NT2/D1 (cell line): ENCODE measurements around the gene SPPL2B.
A peak's percentile ranks its signal among the peaks of the same experiment; 100 is the strongest.

Source experiments
- DNase-seq: peaks from one replicate; pipeline ENCODE4 v3.0.0-alpha.2; 2011; ENCODE audit warnings: low read depth, low spot score
- H3K27me3 ChIP-seq: 2 replicates; pipeline ENCODE4 v1.6.0; 2011; ENCODE audit warnings: mild to moderate bottlenecking; ENCODE audit not compliant: insufficient read length, insufficient read depth
- H3K36me3 ChIP-seq: 2 replicates; pipeline ENCODE4 v1.6.1; 2011; ENCODE audit warnings: mild to moderate bottlenecking, low read length, mixed read lengths; ENCODE audit not compliant: insufficient read depth, insufficient read length
- H3K4me1 ChIP-seq: 2 replicates; pipeline ENCODE4 v1.5.1; 2011; ENCODE audit not compliant: insufficient read depth, insufficient read length
- H3K4me3 ChIP-seq: 2 replicates; pipeline ENCODE4 v1.5.1; 2011; ENCODE audit warnings: low read depth; ENCODE audit not compliant: insufficient read length
- H3K9ac ChIP-seq: 2 replicates; pipeline ENCODE4 v1.6.0; 2011; ENCODE audit warnings: low read depth; ENCODE audit not compliant: insufficient read length
- H3K9me3 ChIP-seq: 2 replicates; pipeline ENCODE4 v1.5.1; 2011; ENCODE audit warnings: mild to moderate bottlenecking, low read length; ENCODE audit not compliant: insufficient read depth
- SUZ12 ChIP-seq: IDR thresholded peaks from 2 replicates; pipeline ENCODE4 v1.6.1; 2011; ENCODE audit not compliant: insufficient read length, insufficient read depth; ENCODE audit errors: extremely low read depth
- YY1 ChIP-seq: IDR thresholded peaks from 2 replicates; pipeline ENCODE4 v1.6.1; 2011; ENCODE audit not compliant: insufficient read length, insufficient read depth
- ZNF274 ChIP-seq: IDR thresholded peaks from 2 replicates; pipeline ENCODE4 v1.6.1; 2011; ENCODE audit warnings: mild to moderate bottlenecking, low read depth, low read length

The SPPL2B gene

DNA sequence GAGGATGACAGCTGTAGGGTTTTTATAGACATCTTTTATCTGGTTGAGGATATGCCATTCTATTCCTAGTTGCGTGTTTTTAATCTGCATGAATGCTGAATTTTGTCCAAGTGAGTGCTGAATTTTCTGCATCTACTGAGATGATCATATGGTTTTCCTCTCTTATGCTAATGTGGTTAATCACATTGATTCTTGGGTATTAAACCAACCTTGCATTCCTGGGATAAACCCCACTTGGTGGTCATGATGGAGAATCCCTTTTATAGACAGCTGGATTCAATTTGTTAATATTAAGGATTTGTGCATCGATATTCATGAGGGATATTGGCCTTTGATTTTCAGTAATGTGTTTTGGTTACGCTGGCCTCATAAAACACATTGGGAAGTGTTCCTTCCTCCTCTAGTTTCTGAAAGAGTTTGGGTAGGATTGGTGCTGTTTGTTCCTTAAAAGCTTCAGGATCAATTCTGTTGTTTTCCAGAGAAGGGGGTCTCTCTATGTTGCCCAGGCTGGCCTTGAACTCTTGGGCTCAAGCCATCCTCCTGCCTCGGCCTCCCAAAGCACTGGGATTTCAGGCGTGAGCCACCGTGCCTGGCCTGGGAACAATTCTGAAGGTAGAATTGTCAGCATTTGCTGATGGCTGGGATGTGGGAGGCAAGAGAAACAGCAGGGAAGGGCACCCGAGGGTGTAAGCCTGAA is 13.2 kb upstream of the SPPL2B start:
- H3K9ac ChIP-seq: no peak overlapping the region
- TF ChIP-seq YY1 (no peak), SUZ12 (no peak), ZNF274 (no peak)

DNA sequence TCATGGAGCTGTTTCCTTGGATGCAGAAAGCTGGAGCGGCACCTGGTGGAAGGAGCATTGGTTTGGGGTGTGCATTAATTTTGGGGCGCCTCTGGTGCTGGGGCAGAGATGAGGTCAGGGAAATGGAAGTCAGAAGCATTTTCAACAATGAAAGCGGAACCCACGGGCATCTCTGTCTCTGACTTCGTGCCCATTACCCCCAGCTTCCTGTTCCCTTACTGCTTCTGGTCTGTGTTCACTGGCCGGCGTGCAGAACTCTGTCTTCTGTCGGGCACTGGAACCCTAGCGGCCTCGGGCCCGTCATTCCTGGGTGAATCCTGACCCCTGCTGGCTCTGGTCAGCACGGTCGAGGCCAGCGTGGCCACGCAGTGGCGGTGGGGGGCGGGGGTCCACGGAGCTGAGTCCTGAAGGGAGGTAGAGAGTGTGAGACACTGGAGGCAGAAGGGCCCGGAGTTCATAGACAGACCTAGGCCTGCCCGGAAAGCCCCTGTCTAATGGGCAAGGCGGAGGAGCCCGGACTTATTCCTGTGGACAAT is 12.6 kb upstream of the SPPL2B start:
- DNase-seq: peak; percentile 39

More for the DNA sequence above, 13.2 kb upstream of the SPPL2B start:
- DNase-seq: no peak
- H3K9me3 ChIP-seq: peaks cover 17% of the 10 kb centered on the region
- no peaks in the 10 kb centered on the region for H3K36me3 ChIP-seq
- H3K4me3 ChIP-seq: no peak overlapping the region
- no peaks in the 10 kb centered on the region for H3K27me3 ChIP-seq
- H3K4me1 ChIP-seq: peaks cover 13% of the 10 kb centered on the region

DNA sequence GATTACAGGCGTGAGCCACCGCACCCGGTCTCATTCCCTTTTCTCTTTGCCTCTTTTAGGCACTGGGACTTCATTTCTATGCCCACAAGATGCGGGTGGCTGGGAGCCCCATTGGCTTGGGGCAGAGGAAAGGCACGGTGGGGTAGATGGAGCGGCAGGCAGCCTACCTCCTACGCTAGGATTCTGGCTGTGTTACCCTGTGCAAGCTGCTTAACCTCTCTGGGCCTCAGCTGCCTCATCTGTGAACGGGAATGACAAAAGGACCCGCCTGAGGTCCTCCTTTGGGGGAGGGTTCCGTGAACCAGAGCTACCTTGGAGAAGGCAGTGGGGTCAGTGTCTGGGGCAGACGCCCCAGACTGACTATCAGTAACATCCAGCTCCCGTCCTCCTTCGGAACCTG is 11.2 kb upstream of the SPPL2B start:
- TF ChIP-seq YY1 (no peak), ZNF274 (no peak), SUZ12 (no peak)
- H3K4me1 ChIP-seq: peaks cover 13% of the 10 kb centered on the region
- peaks cover 17% of the 10 kb centered on the region for H3K9me3 ChIP-seq
- H3K4me3 ChIP-seq: no peak overlapping the region
- no peak for DNase-seq
- no peaks in the 10 kb centered on the region for H3K27me3 ChIP-seq
- H3K36me3 ChIP-seq: peaks cover 16% of the 10 kb centered on the region
- H3K9ac ChIP-seq: no peak overlapping the region

More for the DNA sequence above, 12.6 kb upstream of the SPPL2B start:
- TF ChIP-seq YY1 (no peak), SUZ12 (no peak), ZNF274 (no peak)
- Histone ChIP-seq H3K9me3 (peaks cover 17% of the 10 kb centered on the region), H3K27me3 (no peaks in the 10 kb centered on the region), H3K9ac (no peak overlapping the region), H3K36me3 (peaks cover 4% of the 10 kb centered on the region), H3K4me1 (peaks cover 13% of the 10 kb centered on the region), H3K4me3 (no peak overlapping the region)

DNA sequence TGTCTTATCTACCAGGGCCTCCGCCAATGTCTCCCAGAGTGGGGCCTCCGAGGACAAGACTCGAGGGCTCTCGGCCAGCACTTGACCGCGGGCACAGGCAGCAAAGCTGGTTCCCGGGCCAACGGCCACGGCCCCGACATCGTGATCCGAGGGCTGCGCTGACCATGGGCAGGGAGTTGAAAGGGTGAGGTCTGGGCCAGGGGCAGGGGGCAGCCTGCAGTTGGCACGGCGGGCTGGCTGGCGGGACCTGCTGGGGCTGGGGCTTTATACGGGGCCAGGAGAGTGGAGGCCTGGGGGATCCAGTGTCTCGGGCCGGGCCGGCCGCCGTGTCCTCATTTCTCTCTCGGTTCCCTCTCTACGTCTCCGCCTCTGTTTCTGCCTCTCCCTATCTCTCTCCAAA is 10.7 kb upstream of the SPPL2B start:
- DNase-seq: no peak
- Histone ChIP-seq H3K27me3 (no peaks in the 10 kb centered on the region), H3K4me3 (no peak overlapping the region), H3K36me3 (peaks cover 21% of the 10 kb centered on the region), H3K9ac (no peak overlapping the region), H3K9me3 (peaks cover 17% of the 10 kb centered on the region), H3K4me1 (peaks cover 13% of the 10 kb centered on the region)
- TF ChIP-seq YY1 (no peak), SUZ12 (no peak), ZNF274 (no peak)

DNA sequence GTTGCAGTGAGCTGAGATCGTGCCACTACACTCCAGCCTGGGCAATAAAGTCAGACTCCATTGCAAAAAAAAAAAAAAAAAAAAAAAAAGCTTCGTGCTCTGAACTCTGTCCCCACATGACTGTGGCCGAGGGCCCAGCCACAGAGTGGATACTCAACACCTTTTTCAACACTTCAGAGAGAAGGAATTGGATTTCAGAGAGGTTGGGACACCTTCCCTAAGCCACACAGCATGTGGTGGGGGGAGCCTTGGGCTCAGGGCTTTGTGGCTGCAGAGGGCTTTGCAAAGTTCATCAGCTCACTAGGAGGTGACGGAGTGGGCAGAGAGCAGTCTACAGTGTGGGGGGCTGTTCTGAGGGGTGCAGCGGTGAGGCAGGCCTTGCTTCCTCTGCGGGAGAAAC is 9.6 kb upstream of the SPPL2B start:
- Histone ChIP-seq H3K4me1 (peaks cover 13% of the 10 kb centered on the region), H3K4me3 (no peak overlapping the region), H3K9ac (no peak overlapping the region), H3K27me3 (no peaks in the 10 kb centered on the region), H3K36me3 (peaks cover 30% of the 10 kb centered on the region), H3K9me3 (peaks cover 17% of the 10 kb centered on the region)
- TF ChIP-seq SUZ12 (no peak), ZNF274 (no peak), YY1 (no peak)
- DNase-seq: no peak

DNA sequence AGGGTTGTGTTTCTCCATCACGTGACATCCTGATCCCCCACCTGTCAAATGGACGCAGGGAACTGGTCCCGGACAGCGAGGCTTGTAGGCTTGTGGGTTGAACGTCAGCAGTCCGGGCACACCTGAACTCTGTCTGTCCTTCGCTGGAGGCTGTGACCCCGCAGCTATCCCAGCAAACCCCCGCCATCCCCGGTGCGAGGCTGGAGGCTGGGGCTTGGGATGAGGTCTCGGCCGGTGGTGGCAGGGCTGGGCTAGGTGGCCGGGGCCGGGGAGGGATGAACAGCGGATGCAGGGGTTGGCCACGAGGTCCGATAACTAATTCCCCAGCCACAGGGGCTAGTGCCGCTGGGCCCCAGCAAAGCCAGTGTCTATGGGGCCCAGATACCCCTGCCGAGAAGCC is 8.9 kb upstream of the SPPL2B start:
- no peak for DNase-seq
- Histone ChIP-seq H3K36me3 (peaks cover 36% of the 10 kb centered on the region), H3K4me1 (peaks cover 13% of the 10 kb centered on the region), H3K4me3 (no peak overlapping the region), H3K9me3 (peaks cover 11% of the 10 kb centered on the region), H3K9ac (peak overlapping the region; percentile 21), H3K27me3 (no peaks in the 10 kb centered on the region)
- TF ChIP-seq YY1 (no peak), ZNF274 (no peak), SUZ12 (no peak)

DNA sequence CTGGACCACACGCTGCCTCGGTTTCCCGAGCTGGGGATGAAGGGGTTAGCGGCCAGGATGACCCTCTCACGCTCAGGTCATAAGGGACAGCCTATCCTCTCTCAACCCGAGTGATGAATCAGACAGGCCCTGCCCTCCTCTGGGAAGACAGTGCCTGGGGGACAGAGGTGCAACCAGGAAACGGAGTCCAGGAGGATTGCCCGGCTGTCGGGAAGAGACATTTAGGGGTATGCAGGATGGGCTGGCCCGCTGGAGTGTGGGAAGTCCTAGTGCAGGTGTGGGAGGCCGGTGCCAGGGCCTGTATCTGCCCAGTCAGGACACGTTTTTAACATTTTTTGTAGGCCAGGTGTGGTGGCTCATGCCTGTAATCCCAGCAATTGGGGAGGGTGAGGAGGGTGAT is 8.4 kb upstream of the SPPL2B start:
- H3K27me3 ChIP-seq: no peaks in the 10 kb centered on the region
- DNase-seq: no peak
- no peak overlapping the region for H3K9ac ChIP-seq
- H3K4me1 ChIP-seq: peaks cover 13% of the 10 kb centered on the region
- no peak overlapping the region for H3K4me3 ChIP-seq
- peaks cover 41% of the 10 kb centered on the region for H3K36me3 ChIP-seq
- H3K9me3 ChIP-seq: peaks cover 6% of the 10 kb centered on the region
- no peak for TF ChIP-seq ZNF274
- TF ChIP-seq YY1: no peak
- TF ChIP-seq SUZ12: no peak
